Effector CD8-positive, alpha-beta T cell (primary cell): Measurements from ENCODE around the gene PRSS1.
"Not testable (repeated sequence)": the region's sequence is repeated elsewhere in the genome, so short reads cannot be mapped to it uniquely, and the experiment has no call there.

Experiments
- DNase-seq: peaks from one replicate; lab custom pipeline; 2025; lab: John Stamatoyannopoulos, UW

PRSS1 gene

GRCh38 chr7:142746264-142746663 is 3.0 kb upstream of the PRSS1 start:
- DNase-seq, result no peak

DNA sequence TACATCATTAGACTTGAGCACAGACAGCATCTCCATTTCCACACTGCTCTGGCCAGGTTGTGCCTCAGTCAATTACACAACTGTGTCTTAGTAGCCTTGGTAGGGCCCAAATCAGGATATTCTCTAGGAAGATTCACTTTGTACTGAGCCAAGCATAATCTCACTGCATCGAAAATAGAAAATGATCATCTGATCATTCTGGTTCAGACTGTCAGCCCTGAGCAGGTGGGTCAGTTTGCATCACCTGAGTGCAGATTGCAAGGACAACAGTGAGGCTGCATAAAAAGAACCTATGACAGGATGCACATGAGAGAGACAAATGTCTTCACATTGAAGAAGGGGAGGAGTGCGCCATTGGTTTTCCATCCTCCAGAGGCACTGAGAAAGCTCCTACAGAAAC is 862 bp upstream of the PRSS1 start:
- DNase-seq, result not testable (repeated sequence)

GRCh38 chr7:142750321-142750938 is 1.2 kb downstream of the PRSS1 start:
- DNase-seq, result no peak

DNA sequence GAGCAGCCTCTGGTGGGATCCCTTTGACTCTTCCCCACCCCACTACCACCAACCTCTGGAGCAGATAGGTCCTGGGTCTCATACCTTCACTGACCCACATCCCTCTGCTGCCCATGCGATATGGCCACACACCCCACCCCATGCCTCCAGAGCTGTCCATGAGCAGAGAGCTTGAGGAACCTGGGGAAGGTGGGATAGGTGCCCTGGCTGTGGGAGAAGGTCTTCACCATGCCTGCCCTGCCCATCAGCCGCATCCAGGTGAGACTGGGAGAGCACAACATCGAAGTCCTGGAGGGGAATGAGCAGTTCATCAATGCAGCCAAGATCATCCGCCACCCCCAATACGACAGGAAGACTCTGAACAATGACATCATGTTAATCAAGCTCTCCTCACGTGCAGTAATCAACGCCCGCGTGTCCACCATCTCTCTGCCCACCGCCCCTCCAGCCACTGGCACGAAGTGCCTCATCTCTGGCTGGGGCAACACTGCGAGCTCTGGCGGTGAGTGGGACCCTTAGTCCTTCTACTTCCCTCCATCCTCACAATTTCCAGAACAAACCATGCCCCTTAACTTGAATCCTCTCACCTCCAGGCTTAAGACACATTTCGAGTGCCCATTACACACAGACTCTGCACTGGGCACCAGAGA is 2.4 kb downstream of the PRSS1 start:
- DNase-seq, result not testable (repeated sequence)

GRCh38 chr7:142752376-142753225 is 3.3 kb downstream of the PRSS1 start:
- no peak for DNase-seq

DNA sequence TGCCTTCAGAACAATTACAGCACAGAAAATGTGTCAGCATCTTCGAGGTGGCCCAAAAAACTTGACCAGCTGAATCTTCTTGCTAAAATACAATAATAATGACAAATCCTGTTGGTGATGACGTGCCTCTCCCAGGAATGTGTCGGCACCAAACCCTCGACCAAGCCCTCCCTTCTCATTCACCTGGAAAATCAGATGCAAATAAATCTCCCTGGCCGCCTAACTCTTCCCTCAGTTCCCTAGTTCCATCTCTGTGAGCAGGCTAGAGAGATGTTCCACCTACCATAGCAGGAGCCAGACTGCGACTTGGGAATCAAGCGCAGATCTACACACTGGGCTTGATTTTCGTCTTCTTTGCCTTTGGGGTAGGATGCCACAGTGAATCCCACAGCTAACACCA is 4.1 kb downstream of the PRSS1 start:
- no peak for DNase-seq

DNA sequence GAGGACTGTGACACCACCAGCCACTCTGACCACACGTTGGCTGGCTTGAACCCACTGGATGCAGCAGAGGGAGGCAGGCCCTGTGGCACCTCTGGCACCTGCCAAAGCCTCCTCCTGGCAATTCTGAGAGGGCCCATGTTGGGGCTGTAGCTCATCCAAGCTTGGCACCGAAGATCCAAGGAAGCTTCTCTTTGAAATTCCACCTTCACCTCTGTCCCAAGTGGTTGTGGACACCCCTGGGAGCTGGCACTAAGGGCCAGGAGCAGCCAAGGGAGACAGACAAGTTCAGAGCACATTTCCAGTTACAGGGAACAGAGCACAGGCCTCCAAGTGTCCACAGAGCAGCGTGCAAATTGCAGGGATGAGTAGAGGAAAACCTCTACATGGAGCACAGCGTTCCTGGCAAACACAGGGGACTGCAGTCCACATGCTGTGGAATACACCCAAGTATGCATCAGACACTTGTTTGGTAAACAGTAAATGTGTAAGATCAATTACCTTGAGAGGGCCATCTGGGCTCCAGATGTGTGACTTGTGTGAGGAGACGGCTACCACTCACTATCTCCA is 4.7 kb downstream of the PRSS1 start:
- not testable (repeated sequence) for DNase-seq

GRCh38 chr7:142754681-142755575 is 5.7 kb downstream of the PRSS1 start:
- no peak for DNase-seq

DNA sequence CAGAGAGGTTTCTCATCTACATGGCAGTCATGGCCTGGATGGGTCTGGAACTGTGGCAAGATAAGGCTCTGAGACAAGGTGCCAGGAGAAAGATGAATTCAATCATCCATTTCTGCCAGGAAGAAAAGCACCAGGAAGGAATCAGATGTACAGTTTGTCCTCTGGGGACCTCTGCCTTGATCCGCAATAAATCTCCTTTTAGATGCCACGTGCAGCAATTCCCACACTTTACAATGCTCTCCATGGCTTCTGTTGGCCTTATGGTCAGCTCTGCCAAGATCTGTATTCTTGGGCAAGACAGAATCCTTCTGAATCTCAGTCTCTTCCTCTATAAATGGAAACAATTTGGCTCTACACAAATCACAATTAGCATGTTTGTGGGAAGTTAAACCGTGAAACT is 9.0 kb downstream of the PRSS1 start:
- DNase-seq, result not testable (repeated sequence)

DNA sequence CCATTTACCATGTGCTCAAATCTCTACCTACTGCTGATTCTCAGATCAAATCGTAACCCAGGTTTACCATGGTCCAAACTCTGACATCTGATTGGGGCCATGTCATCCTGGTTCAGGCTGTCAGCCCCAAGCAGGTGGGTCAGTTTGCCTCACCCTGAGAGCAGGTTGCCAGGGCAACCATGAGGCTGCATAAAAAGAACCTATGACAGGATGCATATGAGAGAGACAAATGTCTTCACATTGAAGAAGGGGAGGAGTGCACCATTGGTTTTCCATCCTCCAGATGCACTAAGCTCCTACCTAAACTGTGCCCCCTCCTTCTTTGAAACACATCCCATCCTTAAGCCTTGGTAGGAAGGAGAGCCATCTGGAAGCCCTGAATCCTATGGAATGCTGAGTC is 10.2 kb downstream of the PRSS1 start:
- DNase-seq, result no peak

- DNase-seq, result no peak
Observed at GRCh38 chr7:142760071-142760642, 10.9 kb downstream of the PRSS1 start.

DNA sequence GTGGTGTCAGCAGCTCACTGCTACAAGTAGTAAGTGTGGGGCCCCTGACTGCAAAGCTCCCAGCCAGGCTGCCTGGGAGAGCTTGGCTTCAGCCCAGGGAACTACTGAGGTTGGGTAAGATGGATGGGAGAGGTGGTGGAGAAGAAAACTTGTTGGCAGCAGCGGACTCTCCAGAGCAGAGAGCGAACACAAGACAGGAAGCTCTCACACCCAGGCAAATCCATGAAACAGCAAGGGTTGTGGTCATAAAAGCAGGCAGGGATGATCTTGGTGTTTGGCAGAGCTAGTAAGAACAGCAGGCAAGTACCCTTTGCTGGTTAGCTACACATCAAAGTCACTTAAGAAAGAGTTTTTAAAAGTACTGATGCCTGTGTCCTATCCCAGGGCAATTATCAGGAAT is 12.3 kb downstream of the PRSS1 start:
- DNase-seq, result not testable (repeated sequence)

DNA sequence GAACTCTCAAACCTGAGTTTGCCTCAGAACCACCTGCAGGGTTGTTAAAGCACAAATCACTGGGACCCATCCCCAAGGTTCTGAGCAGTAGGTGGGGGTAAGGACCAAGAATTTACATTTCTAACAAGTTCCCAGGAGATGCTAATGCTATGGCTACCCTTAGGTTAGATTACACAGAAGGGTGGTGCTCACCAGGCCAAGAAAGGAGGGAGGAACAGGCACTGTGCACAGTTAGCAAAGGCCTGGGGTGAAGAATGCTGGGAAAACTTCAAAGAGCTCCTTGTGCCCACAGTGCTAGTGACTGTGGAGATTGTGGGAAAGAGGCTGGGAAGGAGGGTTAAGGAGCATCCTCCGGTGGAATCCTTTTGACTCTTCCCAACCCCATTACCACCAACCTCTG is 12.8 kb downstream of the PRSS1 start:
- no peak for DNase-seq

- DNase-seq, result no peak
Observed at GRCh38 chr7:142767451-142767850, 18.2 kb downstream of the PRSS1 start.

- no peak for DNase-seq
Observed at GRCh38 chr7:142767861-142768260, 18.6 kb downstream of the PRSS1 start.

GRCh38 chr7:142768885-142769284 is 19.6 kb downstream of the PRSS1 start:
- not testable (repeated sequence) for DNase-seq

DNA sequence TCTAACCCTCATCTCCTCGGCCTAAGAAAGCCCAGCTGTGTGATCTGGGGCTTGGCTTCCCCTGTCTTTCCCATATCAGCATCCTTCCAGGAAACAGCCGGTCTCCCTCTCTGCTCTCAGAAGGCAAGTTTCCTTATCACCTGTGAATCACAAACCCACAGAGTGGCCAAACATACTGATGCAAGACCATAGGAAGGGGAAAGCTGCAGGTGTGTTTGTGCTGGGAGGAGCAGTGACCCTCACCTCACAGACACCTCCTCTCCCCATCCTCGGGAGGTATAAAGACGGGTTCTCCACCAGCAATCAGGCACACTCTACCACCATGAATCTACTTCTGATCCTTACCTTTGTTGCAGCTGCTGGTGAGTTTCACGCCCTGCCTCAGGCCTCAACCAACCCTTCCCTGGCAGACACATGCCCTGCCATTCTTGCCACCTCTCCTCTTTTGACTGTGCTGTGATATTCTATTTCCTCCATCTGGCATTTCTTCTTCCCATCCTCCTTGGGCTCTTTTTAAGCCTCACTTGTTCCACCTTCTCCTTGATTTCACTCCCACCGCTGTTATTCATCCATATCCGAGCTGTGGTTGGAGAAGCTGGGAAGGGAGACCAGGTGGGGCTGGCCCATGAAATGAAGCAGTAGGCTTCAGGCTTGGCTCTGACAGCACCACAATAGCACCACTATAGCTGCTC is 21.5 kb downstream of the PRSS1 start, which contains the start of gene PRSS2:
TSS of gene PRSS2 (plus strand) at position 310 of the 692 bp plus-strand sequence. CDS start at position 323, 13 bp downstream.
- no peak for DNase-seq

DNA sequence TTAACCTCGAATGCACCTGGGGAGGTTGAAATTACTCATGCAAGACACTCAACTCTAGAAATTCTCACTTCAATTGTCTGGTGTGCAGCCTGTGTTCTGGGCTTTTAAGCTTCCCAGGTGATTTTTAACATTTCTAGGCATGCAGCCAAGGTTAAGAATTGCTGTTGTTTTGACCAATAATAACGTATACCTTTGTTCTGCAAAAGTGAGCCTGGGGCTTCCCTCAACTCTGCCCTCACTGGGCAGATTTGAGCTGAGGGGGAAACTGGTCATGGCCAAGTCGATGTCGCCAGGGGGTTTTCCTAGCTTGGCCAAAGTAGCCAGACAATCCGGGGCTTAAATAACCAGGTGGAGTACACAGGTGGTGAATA is 22.1 kb downstream of the PRSS1 start:
- no peak for DNase-seq

DNA sequence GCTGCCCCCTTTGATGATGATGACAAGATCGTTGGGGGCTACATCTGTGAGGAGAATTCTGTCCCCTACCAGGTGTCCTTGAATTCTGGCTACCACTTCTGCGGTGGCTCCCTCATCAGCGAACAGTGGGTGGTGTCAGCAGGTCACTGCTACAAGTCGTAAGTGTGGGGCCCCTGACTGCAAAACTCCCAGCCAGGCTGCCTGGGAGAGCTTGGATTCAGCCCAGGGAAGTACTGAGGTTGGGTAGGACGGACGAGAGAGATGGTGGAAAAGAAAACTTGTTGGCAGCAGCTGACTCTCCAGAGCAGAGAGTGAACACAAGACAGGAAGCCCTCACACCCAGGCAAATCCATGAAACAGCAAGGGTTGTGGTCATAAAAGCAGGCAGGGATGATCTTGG is 22.8 kb downstream of the PRSS1 start:
- no peak for DNase-seq

GRCh38 chr7:142772673-142773072 is 23.4 kb downstream of the PRSS1 start:
- DNase-seq, result no peak

DNA sequence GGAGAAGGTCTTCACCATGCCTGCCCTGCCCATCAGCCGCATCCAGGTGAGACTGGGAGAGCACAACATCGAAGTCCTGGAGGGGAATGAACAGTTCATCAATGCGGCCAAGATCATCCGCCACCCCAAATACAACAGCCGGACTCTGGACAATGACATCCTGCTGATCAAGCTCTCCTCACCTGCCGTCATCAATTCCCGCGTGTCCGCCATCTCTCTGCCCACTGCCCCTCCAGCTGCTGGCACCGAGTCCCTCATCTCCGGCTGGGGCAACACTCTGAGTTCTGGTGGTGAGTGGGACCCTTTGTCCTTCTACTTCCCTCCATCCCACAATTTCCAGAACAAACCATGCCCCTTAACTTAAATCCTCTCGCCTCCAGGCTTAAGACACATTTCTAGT is 24.0 kb downstream of the PRSS1 start:
- DNase-seq, result no peak
